Measurements from ENCODE around the gene ATPAF1. TPM values are rescaled to one million over a fixed set of nuclear protein-coding genes. Genes with fewer than 3 reads are reported as not detected.

The ATPAF1 gene
- total RNA-seq, 1 donor from 2014 or later, result 35.7 TPM

- H3K36me3 Mint-ChIP-seq (ENCODE audit: unreplicated experiment), result peaks cover 12% of the 10 kb centered on the region
- H3K4me3 Mint-ChIP-seq (ENCODE audit: unreplicated experiment), result peak overlapping the region; percentile 38
- H3K27me3 Mint-ChIP-seq (ENCODE audit: unreplicated experiment), result no peaks in the 10 kb centered on the region
- H3K27ac Mint-ChIP-seq (ENCODE audit: unreplicated experiment), result peak overlapping the region; percentile 75
- DNase-seq (ENCODE audit: extremely low spot score, unreplicated experiment), result peak; percentile 89
- no peaks in the 10 kb centered on the region for H3K9me3 Mint-ChIP-seq (ENCODE audit: unreplicated experiment)
- no peak for TF ChIP-seq CTCF (IDR thresholded peaks at IDR 0.05)
- peaks cover 58% of the 10 kb centered on the region for H3K4me1 Mint-ChIP-seq (ENCODE audit: unreplicated experiment)
Observed at GRCh38 chr1:46613661-46614603, 54.2 kb downstream of the ATPAF1 start.

- no peaks in the 10 kb centered on the region for H3K9me3 Mint-ChIP-seq (ENCODE audit: unreplicated experiment)
- peaks cover 19% of the 10 kb centered on the region for H3K36me3 Mint-ChIP-seq (ENCODE audit: unreplicated experiment)
- H3K4me3 Mint-ChIP-seq (ENCODE audit: unreplicated experiment), result peak overlapping the region; percentile 38
- DNase-seq (ENCODE audit: extremely low spot score, unreplicated experiment), result no peak
- H3K27ac Mint-ChIP-seq (ENCODE audit: unreplicated experiment), result peak overlapping the region; percentile 75
- H3K27me3 Mint-ChIP-seq (ENCODE audit: unreplicated experiment), result no peaks in the 10 kb centered on the region
- H3K4me1 Mint-ChIP-seq (ENCODE audit: unreplicated experiment), result peaks cover 58% of the 10 kb centered on the region
- no peak for TF ChIP-seq CTCF (IDR thresholded peaks at IDR 0.05)
Observed at GRCh38 chr1:46612937-46613660, 55.1 kb downstream of the ATPAF1 start.

GRCh38 chr1:46611691-46612221 is 56.4 kb downstream of the ATPAF1 start:
- Mint-ChIP-seq H3K4me3 (ENCODE audit: unreplicated experiment) (no peak overlapping the region), H3K27me3 (ENCODE audit: unreplicated experiment) (no peaks in the 10 kb centered on the region), H3K4me1 (ENCODE audit: unreplicated experiment) (peaks cover 51% of the 10 kb centered on the region), H3K9me3 (ENCODE audit: unreplicated experiment) (no peaks in the 10 kb centered on the region), H3K36me3 (ENCODE audit: unreplicated experiment) (peaks cover 25% of the 10 kb centered on the region), H3K27ac (ENCODE audit: unreplicated experiment) (peak overlapping the region; percentile 74)
- no peak for DNase-seq (ENCODE audit: extremely low spot score, unreplicated experiment)
- TF ChIP-seq CTCF (IDR thresholded peaks at IDR 0.05), result no peak

GRCh38 chr1:46607345-46608130 is 60.6 kb downstream of the ATPAF1 start:
- no peaks in the 10 kb centered on the region for H3K9me3 Mint-ChIP-seq (ENCODE audit: unreplicated experiment)
- H3K36me3 Mint-ChIP-seq (ENCODE audit: unreplicated experiment), result peaks cover 25% of the 10 kb centered on the region
- H3K4me3 Mint-ChIP-seq (ENCODE audit: unreplicated experiment), result no peak overlapping the region
- no peak for DNase-seq (ENCODE audit: extremely low spot score, unreplicated experiment)
- no peak for TF ChIP-seq CTCF (IDR thresholded peaks at IDR 0.05)
- no peaks in the 10 kb centered on the region for H3K27me3 Mint-ChIP-seq (ENCODE audit: unreplicated experiment)
- H3K4me1 Mint-ChIP-seq (ENCODE audit: unreplicated experiment), result peaks cover 32% of the 10 kb centered on the region
- H3K27ac Mint-ChIP-seq (ENCODE audit: unreplicated experiment), result no peak overlapping the region

Data from osteocyte (in vitro differentiated cells).